ENCODE measurements around the gene SGPL1.
A peak's percentile ranks its signal among the peaks of the same experiment; 100 is the strongest.

SGPL1 gene

GRCh38 chr10:70804421-70804808 is 11.3 kb upstream of the SGPL1 start:
- Histone ChIP-seq H3K9me3 (replicated peaks; ENCODE audit: low read length) (no peaks in the 10 kb centered on the region), H3K4me3 (ENCODE audit: low read length) (no peak overlapping the region), H3K36me3 (ENCODE audit: insufficient read depth, low read length) (no peaks in the 10 kb centered on the region), H3K4me1 (ENCODE audit: control insufficient read depth, insufficient read depth, low read length) (no peaks in the 10 kb centered on the region), H3K27me3 (ENCODE audit: control insufficient read depth, insufficient read depth, low read length) (peaks cover 32% of the 10 kb centered on the region), H3K9ac (ENCODE audit: low read depth, low read length) (no peak overlapping the region), H3K4me2 (ENCODE audit: low read length) (no peak overlapping the region)

GRCh38 chr10:70805619-70806215 is 10.0 kb upstream of the SGPL1 start:
- Histone ChIP-seq H3K27me3 (ENCODE audit: control insufficient read depth, insufficient read depth, low read length) (peaks cover 27% of the 10 kb centered on the region), H3K4me3 (ENCODE audit: low read length) (no peak overlapping the region), H3K36me3 (ENCODE audit: insufficient read depth, low read length) (no peaks in the 10 kb centered on the region), H3K9ac (ENCODE audit: low read depth, low read length) (no peak overlapping the region), H3K4me1 (ENCODE audit: control insufficient read depth, insufficient read depth, low read length) (no peaks in the 10 kb centered on the region), H3K4me2 (ENCODE audit: low read length) (no peak overlapping the region), H3K9me3 (replicated peaks; ENCODE audit: low read length) (no peaks in the 10 kb centered on the region)

- peaks cover 19% of the 10 kb centered on the region for H3K27me3 ChIP-seq (ENCODE audit: control insufficient read depth, insufficient read depth, low read length)
- H3K9ac ChIP-seq (ENCODE audit: low read depth, low read length): no peak overlapping the region
- no peaks in the 10 kb centered on the region for H3K36me3 ChIP-seq (ENCODE audit: insufficient read depth, low read length)
- H3K4me3 ChIP-seq (ENCODE audit: low read length): no peak overlapping the region
- no peak overlapping the region for H3K4me2 ChIP-seq (ENCODE audit: low read length)
- H3K9me3 ChIP-seq (replicated peaks; ENCODE audit: low read length): no peaks in the 10 kb centered on the region
- no peaks in the 10 kb centered on the region for H3K4me1 ChIP-seq (ENCODE audit: control insufficient read depth, insufficient read depth, low read length)
These were observed 8.9 kb upstream of the SGPL1 start for GRCh38 chr10:70806841-70807240.

GRCh38 chr10:70807556-70807955 is 8.2 kb upstream of the SGPL1 start:
- H3K4me1 ChIP-seq (ENCODE audit: control insufficient read depth, insufficient read depth, low read length): no peaks in the 10 kb centered on the region
- no peak overlapping the region for H3K4me3 ChIP-seq (ENCODE audit: low read length)
- H3K4me2 ChIP-seq (ENCODE audit: low read length): no peak overlapping the region
- H3K9ac ChIP-seq (ENCODE audit: low read depth, low read length): no peak overlapping the region
- peaks cover 12% of the 10 kb centered on the region for H3K27me3 ChIP-seq (ENCODE audit: control insufficient read depth, insufficient read depth, low read length)
- H3K9me3 ChIP-seq (replicated peaks; ENCODE audit: low read length): no peaks in the 10 kb centered on the region
- H3K36me3 ChIP-seq (ENCODE audit: insufficient read depth, low read length): no peaks in the 10 kb centered on the region

- Histone ChIP-seq H3K4me3 (ENCODE audit: low read length) (no peak overlapping the region), H3K9me3 (replicated peaks; ENCODE audit: low read length) (no peaks in the 10 kb centered on the region), H3K4me2 (ENCODE audit: low read length) (no peak overlapping the region), H3K4me1 (ENCODE audit: control insufficient read depth, insufficient read depth, low read length) (no peaks in the 10 kb centered on the region), H3K27me3 (ENCODE audit: control insufficient read depth, insufficient read depth, low read length) (peaks cover 17% of the 10 kb centered on the region), H3K9ac (ENCODE audit: low read depth, low read length) (no peak overlapping the region), H3K36me3 (ENCODE audit: insufficient read depth, low read length) (no peaks in the 10 kb centered on the region)
These were observed 6.6 kb upstream of the SGPL1 start for GRCh38 chr10:70809011-70809611.

GRCh38 chr10:70809726-70810125 is 6.0 kb upstream of the SGPL1 start:
- Histone ChIP-seq H3K4me2 (ENCODE audit: low read length) (no peak overlapping the region), H3K4me1 (ENCODE audit: control insufficient read depth, insufficient read depth, low read length) (no peaks in the 10 kb centered on the region), H3K9ac (ENCODE audit: low read depth, low read length) (no peak overlapping the region), H3K27me3 (ENCODE audit: control insufficient read depth, insufficient read depth, low read length) (peaks cover 17% of the 10 kb centered on the region), H3K9me3 (replicated peaks; ENCODE audit: low read length) (no peaks in the 10 kb centered on the region), H3K36me3 (ENCODE audit: insufficient read depth, low read length) (no peaks in the 10 kb centered on the region), H3K4me3 (ENCODE audit: low read length) (no peak overlapping the region)

- no peak overlapping the region for H3K9ac ChIP-seq (ENCODE audit: low read depth, low read length)
- H3K4me2 ChIP-seq (ENCODE audit: low read length): no peak overlapping the region
- no peaks in the 10 kb centered on the region for H3K9me3 ChIP-seq (replicated peaks; ENCODE audit: low read length)
- peaks cover 17% of the 10 kb centered on the region for H3K27me3 ChIP-seq (ENCODE audit: control insufficient read depth, insufficient read depth, low read length)
- H3K4me1 ChIP-seq (ENCODE audit: control insufficient read depth, insufficient read depth, low read length): no peaks in the 10 kb centered on the region
- no peaks in the 10 kb centered on the region for H3K36me3 ChIP-seq (ENCODE audit: insufficient read depth, low read length)
- no peak overlapping the region for H3K4me3 ChIP-seq (ENCODE audit: low read length)
These were observed 4.8 kb upstream of the SGPL1 start for GRCh38 chr10:70810967-70811366.

- no peak overlapping the region for H3K9ac ChIP-seq (ENCODE audit: low read depth, low read length)
- H3K9me3 ChIP-seq (replicated peaks; ENCODE audit: low read length): no peaks in the 10 kb centered on the region
- H3K4me1 ChIP-seq (ENCODE audit: control insufficient read depth, insufficient read depth, low read length): peaks cover 3% of the 10 kb centered on the region
- H3K4me2 ChIP-seq (ENCODE audit: low read length): no peak overlapping the region
- H3K4me3 ChIP-seq (ENCODE audit: low read length): no peak overlapping the region
- peaks cover 14% of the 10 kb centered on the region for H3K27me3 ChIP-seq (ENCODE audit: control insufficient read depth, insufficient read depth, low read length)
- H3K36me3 ChIP-seq (ENCODE audit: insufficient read depth, low read length): no peaks in the 10 kb centered on the region
These were observed 3.9 kb upstream of the SGPL1 start for GRCh38 chr10:70811881-70812280.

- H3K4me2 ChIP-seq (ENCODE audit: low read length): no peak overlapping the region
- peaks cover 11% of the 10 kb centered on the region for H3K4me1 ChIP-seq (ENCODE audit: control insufficient read depth, insufficient read depth, low read length)
- H3K4me3 ChIP-seq (ENCODE audit: low read length): no peak overlapping the region
- no peak overlapping the region for H3K9ac ChIP-seq (ENCODE audit: low read depth, low read length)
- H3K9me3 ChIP-seq (replicated peaks; ENCODE audit: low read length): no peaks in the 10 kb centered on the region
- peaks cover 5% of the 10 kb centered on the region for H3K36me3 ChIP-seq (ENCODE audit: insufficient read depth, low read length)
- peaks cover 9% of the 10 kb centered on the region for H3K27me3 ChIP-seq (ENCODE audit: control insufficient read depth, insufficient read depth, low read length)
These were observed 2.9 kb upstream of the SGPL1 start for GRCh38 chr10:70812814-70813213.

- H3K4me3 ChIP-seq (ENCODE audit: low read length): no peak overlapping the region
- H3K9me3 ChIP-seq (replicated peaks; ENCODE audit: low read length): no peaks in the 10 kb centered on the region
- peaks cover 9% of the 10 kb centered on the region for H3K27me3 ChIP-seq (ENCODE audit: control insufficient read depth, insufficient read depth, low read length)
- H3K36me3 ChIP-seq (ENCODE audit: insufficient read depth, low read length): peaks cover 10% of the 10 kb centered on the region
- H3K9ac ChIP-seq (ENCODE audit: low read depth, low read length): no peak overlapping the region
- H3K4me2 ChIP-seq (ENCODE audit: low read length): no peak overlapping the region
- peaks cover 11% of the 10 kb centered on the region for H3K4me1 ChIP-seq (ENCODE audit: control insufficient read depth, insufficient read depth, low read length)
These were observed 1.6 kb upstream of the SGPL1 start for GRCh38 chr10:70814126-70814525.

- H3K9ac ChIP-seq (ENCODE audit: low read depth, low read length): peak overlapping the region; percentile 88
- peaks cover 21% of the 10 kb centered on the region for H3K36me3 ChIP-seq (ENCODE audit: insufficient read depth, low read length)
- H3K4me3 ChIP-seq (ENCODE audit: low read length): peak overlapping the region; percentile 96
- H3K9me3 ChIP-seq (replicated peaks; ENCODE audit: low read length): no peaks in the 10 kb centered on the region
- peak overlapping the region; percentile 88 for H3K4me2 ChIP-seq (ENCODE audit: low read length)
- H3K4me1 ChIP-seq (ENCODE audit: control insufficient read depth, insufficient read depth, low read length): peaks cover 11% of the 10 kb centered on the region
- H3K27me3 ChIP-seq (ENCODE audit: control insufficient read depth, insufficient read depth, low read length): peaks cover 6% of the 10 kb centered on the region
These were observed 609 bp downstream of the SGPL1 start for GRCh38 chr10:70816220-70816894.
